ENCODE measurements around the gene POLR3C. TPM values are rescaled to one million over a fixed set of nuclear protein-coding genes. Genes with fewer than 3 reads are reported as not detected.

Gene POLR3C
- total and polyA plus RNA-seq, 10 of the 15 experiments (the other 5 are each of a cell fraction or from before 2014, with no cell fraction given): 13.0 to 44.8 (median 34.8) TPM

DNA sequence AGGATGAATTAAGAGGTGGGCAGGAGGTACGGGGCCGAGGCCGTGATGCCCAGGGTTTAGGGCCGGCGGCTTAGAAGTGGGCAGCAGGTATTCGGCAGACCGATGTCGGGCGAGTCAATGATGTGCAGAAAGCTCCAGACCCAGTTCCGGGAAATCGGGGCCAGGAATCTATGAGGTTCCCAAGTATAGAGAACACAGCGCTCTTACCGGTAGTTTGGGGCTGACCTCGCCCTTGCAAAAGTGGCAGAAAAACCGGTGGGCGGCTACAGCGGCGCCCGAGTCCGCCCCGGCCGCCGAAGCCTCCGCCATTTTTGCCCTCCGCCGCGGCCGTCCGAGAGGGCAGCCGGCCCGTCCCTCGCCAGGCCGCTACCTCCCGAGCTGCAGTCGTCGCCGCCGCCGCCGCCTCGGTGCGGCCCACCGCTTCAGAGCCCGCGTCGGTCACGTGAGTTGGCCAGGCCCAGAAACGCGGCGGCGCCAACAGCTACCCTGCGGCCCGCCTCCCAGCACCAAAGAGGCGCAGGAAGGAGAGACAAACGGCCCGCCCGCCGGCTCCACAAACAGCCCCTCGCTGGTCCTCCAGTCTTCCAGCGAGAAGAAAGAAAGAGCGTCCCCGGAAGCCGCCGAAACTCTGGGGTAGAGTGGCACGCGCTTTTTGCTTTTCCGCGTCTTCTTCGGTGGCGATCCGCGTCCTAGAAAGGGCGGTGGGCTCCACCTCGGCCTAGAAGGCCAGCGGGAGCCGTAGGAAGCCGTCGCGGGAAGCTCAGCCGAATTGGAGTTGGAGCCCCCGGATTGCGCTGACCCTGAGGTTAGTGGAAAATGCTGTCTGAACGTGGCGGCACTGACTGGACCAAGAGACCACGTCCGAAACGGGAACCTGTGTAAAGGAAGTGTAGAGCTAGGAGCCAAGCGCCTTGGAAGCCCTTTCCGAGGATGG lies at the start of gene POLR3C, which contains the start of gene RNF115 (continued):
- TF ChIP-seq, protein P1, sequence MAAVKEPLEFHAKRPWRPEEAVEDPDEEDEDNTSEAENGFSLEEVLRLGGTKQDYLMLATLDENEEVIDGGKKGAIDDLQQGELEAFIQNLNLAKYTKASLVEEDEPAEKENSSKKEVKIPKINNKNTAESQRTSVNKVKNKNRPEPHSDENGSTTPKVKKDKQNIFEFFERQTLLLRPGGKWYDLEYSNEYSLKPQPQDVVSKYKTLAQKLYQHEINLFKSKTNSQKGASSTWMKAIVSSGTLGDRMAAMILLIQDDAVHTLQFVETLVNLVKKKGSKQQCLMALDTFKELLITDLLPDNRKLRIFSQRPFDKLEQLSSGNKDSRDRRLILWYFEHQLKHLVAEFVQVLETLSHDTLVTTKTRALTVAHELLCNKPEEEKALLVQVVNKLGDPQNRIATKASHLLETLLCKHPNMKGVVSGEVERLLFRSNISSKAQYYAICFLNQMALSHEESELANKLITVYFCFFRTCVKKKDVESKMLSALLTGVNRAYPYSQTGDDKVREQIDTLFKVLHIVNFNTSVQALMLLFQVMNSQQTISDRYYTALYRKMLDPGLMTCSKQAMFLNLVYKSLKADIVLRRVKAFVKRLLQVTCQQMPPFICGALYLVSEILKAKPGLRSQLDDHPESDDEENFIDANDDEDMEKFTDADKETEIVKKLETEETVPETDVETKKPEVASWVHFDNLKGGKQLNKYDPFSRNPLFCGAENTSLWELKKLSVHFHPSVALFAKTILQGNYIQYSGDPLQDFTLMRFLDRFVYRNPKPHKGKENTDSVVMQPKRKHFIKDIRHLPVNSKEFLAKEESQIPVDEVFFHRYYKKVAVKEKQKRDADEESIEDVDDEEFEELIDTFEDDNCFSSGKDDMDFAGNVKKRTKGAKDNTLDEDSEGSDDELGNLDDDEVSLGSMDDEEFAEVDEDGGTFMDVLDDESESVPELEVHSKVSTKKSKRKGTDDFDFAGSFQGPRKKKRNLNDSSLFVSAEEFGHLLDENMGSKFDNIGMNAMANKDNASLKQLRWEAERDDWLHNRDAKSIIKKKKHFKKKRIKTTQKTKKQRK (IDR thresholded peaks at IDR 0.05; ENCODE audit: low read depth, low read length): no peak
- TF ChIP-seq JUND (IDR thresholded peaks at IDR 0.05; ENCODE audit: low read depth, low read length): no peak
- TF ChIP-seq CBFB (IDR thresholded peaks at IDR 0.05; ENCODE audit: low read depth): peak; percentile 82
- TF ChIP-seq STAT1 (conservative IDR thresholded peaks at IDR 0.05): peak; percentile 66; the same call in 1 of the 2 replicates
- peak; percentile 88; the same call in 1 of the 2 replicates for TF ChIP-seq YY1 (IDR thresholded peaks at IDR 0.05; ENCODE audit: low read depth, low read length)
- 0 out of 2 replicates have a peak, but pooled peaks have one; percentile 13 for TF ChIP-seq ZSCAN29 (IDR thresholded peaks at IDR 0.05)
- no peak for TF ChIP-seq SRF (IDR thresholded peaks at IDR 0.05; ENCODE audit: low read depth in 2 of 2, low read length in 2 of 2)
- TF ChIP-seq, protein P2, sequence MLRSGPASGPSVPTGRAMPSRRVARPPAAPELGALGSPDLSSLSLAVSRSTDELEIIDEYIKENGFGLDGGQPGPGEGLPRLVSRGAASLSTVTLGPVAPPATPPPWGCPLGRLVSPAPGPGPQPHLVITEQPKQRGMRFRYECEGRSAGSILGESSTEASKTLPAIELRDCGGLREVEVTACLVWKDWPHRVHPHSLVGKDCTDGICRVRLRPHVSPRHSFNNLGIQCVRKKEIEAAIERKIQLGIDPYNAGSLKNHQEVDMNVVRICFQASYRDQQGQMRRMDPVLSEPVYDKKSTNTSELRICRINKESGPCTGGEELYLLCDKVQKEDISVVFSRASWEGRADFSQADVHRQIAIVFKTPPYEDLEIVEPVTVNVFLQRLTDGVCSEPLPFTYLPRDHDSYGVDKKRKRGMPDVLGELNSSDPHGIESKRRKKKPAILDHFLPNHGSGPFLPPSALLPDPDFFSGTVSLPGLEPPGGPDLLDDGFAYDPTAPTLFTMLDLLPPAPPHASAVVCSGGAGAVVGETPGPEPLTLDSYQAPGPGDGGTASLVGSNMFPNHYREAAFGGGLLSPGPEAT (IDR thresholded peaks at IDR 0.05; ENCODE audit: low read depth): peak; percentile 71
- TF ChIP-seq WRNIP1 (IDR thresholded peaks at IDR 0.05; ENCODE audit: borderline replicate concordance, low read depth, low read length): 0 out of 2 replicates have a peak, but pooled peaks have one; percentile 65
- no peak for TF ChIP-seq RFX5 (IDR thresholded peaks at IDR 0.05; ENCODE audit: low read depth, low read length)
- peak; percentile 89 for TF ChIP-seq LARP7 (IDR thresholded peaks at IDR 0.05)
- peak; percentile 91 for TF ChIP-seq POLR2A (IDR thresholded peaks at IDR 0.05; ENCODE audit: low read depth, low read length)
- TF ChIP-seq PAX5 (IDR thresholded peaks at IDR 0.05; ENCODE audit: borderline replicate concordance, low read depth, low read length): no peak
- TF ChIP-seq, protein P3, sequence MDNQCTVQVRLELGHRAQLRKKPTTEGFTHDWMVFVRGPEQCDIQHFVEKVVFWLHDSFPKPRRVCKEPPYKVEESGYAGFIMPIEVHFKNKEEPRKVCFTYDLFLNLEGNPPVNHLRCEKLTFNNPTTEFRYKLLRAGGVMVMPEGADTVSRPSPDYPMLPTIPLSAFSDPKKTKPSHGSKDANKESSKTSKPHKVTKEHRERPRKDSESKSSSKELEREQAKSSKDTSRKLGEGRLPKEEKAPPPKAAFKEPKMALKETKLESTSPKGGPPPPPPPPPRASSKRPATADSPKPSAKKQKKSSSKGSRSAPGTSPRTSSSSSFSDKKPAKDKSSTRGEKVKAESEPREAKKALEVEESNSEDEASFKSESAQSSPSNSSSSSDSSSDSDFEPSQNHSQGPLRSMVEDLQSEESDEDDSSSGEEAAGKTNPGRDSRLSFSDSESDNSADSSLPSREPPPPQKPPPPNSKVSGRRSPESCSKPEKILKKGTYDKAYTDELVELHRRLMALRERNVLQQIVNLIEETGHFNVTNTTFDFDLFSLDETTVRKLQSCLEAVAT (IDR thresholded peaks at IDR 0.05): no peak
- TF ChIP-seq, protein P4, sequence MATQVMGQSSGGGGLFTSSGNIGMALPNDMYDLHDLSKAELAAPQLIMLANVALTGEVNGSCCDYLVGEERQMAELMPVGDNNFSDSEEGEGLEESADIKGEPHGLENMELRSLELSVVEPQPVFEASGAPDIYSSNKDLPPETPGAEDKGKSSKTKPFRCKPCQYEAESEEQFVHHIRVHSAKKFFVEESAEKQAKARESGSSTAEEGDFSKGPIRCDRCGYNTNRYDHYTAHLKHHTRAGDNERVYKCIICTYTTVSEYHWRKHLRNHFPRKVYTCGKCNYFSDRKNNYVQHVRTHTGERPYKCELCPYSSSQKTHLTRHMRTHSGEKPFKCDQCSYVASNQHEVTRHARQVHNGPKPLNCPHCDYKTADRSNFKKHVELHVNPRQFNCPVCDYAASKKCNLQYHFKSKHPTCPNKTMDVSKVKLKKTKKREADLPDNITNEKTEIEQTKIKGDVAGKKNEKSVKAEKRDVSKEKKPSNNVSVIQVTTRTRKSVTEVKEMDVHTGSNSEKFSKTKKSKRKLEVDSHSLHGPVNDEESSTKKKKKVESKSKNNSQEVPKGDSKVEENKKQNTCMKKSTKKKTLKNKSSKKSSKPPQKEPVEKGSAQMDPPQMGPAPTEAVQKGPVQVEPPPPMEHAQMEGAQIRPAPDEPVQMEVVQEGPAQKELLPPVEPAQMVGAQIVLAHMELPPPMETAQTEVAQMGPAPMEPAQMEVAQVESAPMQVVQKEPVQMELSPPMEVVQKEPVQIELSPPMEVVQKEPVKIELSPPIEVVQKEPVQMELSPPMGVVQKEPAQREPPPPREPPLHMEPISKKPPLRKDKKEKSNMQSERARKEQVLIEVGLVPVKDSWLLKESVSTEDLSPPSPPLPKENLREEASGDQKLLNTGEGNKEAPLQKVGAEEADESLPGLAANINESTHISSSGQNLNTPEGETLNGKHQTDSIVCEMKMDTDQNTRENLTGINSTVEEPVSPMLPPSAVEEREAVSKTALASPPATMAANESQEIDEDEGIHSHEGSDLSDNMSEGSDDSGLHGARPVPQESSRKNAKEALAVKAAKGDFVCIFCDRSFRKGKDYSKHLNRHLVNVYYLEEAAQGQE (IDR thresholded peaks at IDR 0.05; ENCODE audit: low read depth, low read length): no peak
- TF ChIP-seq HDGF (IDR thresholded peaks at IDR 0.05): peak; percentile 51; the same call in 1 of the 2 replicates
- TF ChIP-seq SP1 (IDR thresholded peaks at IDR 0.05; ENCODE audit: low read depth, low read length): no peak
- 0 out of 2 replicates have a peak, but pooled peaks have one; percentile 68 for TF ChIP-seq RB1 (IDR thresholded peaks at IDR 0.05; ENCODE audit: borderline replicate concordance)
- TF ChIP-seq CHD1 (IDR thresholded peaks at IDR 0.05; ENCODE audit: low read depth, low read length): peak; percentile 68; the same call in 1 of the 2 replicates
- no peak for TF ChIP-seq NFXL1 (IDR thresholded peaks at IDR 0.05; ENCODE audit: borderline replicate concordance)

Measured in GM12878 (cell line).